GM12801 (cell line): ENCODE results near the gene STK17B.

ENCODE experiments used
- CTCF ChIP-seq: IDR thresholded peaks from one replicate; pipeline ENCODE4 v1.5.1; 2011; ENCODE audit warnings: control low read depth; ENCODE audit not compliant: insufficient read length; ENCODE audit errors: extremely low read depth

Gene STK17B

GRCh38 chr2:196096982-196097745 lies 74.2 kb downstream of the STK17B start:
- TF ChIP-seq CTCF: no peak

- no peak for TF ChIP-seq CTCF
These were observed 75.1 kb downstream of the STK17B start for GRCh38 chr2:196096264-196096663.

DNA sequence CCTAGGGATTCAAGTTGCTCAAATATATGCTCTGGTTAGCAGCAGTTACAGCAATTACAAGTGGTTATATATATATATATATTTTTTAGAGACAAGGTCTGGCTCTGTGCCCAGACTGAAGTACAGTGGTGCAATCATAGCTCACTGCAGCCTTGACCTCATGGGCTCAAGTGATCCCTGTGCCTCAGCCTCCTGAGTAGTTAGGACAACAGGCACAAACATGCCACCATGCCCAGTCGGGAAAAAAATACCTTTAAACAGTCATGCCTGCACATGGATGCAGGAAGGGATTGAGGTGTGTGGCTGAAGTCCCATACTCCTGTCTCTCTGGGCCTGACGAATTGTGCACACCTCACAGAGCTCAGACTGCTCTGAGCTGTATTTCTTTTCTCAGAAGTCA lies 83.2 kb downstream of the STK17B start:
- no peak for TF ChIP-seq CTCF

- TF ChIP-seq CTCF: no peak
These were observed 84.6 kb downstream of the STK17B start for GRCh38 chr2:196086517-196087368.

DNA sequence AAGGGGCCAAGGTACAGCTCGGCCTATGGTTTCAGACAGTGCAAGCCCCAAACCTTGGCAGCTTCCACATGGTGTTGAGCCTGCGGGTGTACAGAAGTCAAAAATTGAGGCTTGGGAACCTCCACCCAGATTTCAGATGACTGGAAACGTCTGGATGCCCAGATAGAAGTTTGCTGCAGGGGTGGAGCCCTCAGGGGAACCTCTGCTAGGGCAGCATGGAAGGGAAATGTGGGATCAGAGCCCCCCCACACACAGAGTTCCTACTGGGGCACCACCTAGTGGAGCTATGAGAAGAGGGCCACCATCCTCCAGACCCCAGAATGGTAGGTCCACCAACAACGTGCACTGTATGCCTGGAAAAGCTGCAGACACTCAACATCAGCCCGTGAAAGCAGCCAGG lies 87.8 kb downstream of the STK17B start:
- TF ChIP-seq CTCF: no peak
